DLD1 (cell line): ENCODE data around the gene C1QTNF6.
"Not testable (repeated sequence)": the region's sequence is repeated elsewhere in the genome, so short reads cannot be mapped to it uniquely, and the experiment has no call there.

Source experiments
- in situ Hi-C: cut with HindIII; loops from 2 replicates; pipeline ENCODE4 v1.10.0; 2017; ENCODE audit warnings: low sequenced_read_pairs

Gene C1QTNF6

GRCh38 chr22:37179622-37180420 is 8.2 kb downstream of the C1QTNF6 start:
- in situ Hi-C loops = loop anchor here (10.0 kb wide), 1 partner anchor 125 kb away; the partner anchor contains the start of gene KCTD17

GRCh38 chr22:37179126-37179470 is 8.9 kb downstream of the C1QTNF6 start:
- in situ Hi-C loops = no loop called here

- in situ Hi-C loops = no loop called here
Measured at GRCh38 chr22:37178350-37179125, 9.5 kb downstream of the C1QTNF6 start.

GRCh38 chr22:37177755-37178154 is 10.3 kb downstream of the C1QTNF6 start:
- in situ Hi-C loops = no loop called here

- in situ Hi-C loops = no loop called here
Measured at GRCh38 chr22:37177221-37177620, 10.8 kb downstream of the C1QTNF6 start.

GRCh38 chr22:37176464-37177061 is 11.5 kb downstream of the C1QTNF6 start:
- in situ Hi-C loops = no loop called here

GRCh38 chr22:37175414-37176281 is 12.4 kb downstream of the C1QTNF6 start:
- in situ Hi-C loops = no loop called here

- in situ Hi-C loops = no loop called here
Measured at GRCh38 chr22:37174964-37175363, 13.1 kb downstream of the C1QTNF6 start.

GRCh38 chr22:37173709-37174108 is 14.3 kb downstream of the C1QTNF6 start:
- in situ Hi-C loops = no loop called here

- in situ Hi-C loops = no loop called here
Measured at GRCh38 chr22:37172266-37173245, 15.5 kb downstream of the C1QTNF6 start.

GRCh38 chr22:37171662-37172061 is 16.4 kb downstream of the C1QTNF6 start:
- in situ Hi-C loops = no loop called here

- in situ Hi-C loops = not testable (repeated sequence)
Measured at GRCh38 chr22:37170689-37171405, 17.2 kb downstream of the C1QTNF6 start.

GRCh38 chr22:37169947-37170688 is 17.9 kb downstream of the C1QTNF6 start:
- in situ Hi-C loops = no loop called here

GRCh38 chr22:37169406-37169805 is 18.6 kb downstream of the C1QTNF6 start:
- in situ Hi-C loops = no loop called here

- in situ Hi-C loops = no loop called here
Measured at GRCh38 chr22:37167981-37168647, 19.9 kb downstream of the C1QTNF6 start.

GRCh38 chr22:37167176-37167980 is 20.7 kb downstream of the C1QTNF6 start:
- in situ Hi-C loops = no loop called here

- in situ Hi-C loops = no loop called here
Measured at GRCh38 chr22:37166675-37167066, 21.4 kb downstream of the C1QTNF6 start.
